ENCODE data around the gene TTLL4. TPM values are rescaled to one million over a fixed set of nuclear protein-coding genes. Genes with fewer than 3 reads are reported as not detected.

The TTLL4 gene
- total and polyA plus RNA-seq, 5 donors from 2014 or later, result 4.1 to 19.0 (median 4.8) TPM

DNA sequence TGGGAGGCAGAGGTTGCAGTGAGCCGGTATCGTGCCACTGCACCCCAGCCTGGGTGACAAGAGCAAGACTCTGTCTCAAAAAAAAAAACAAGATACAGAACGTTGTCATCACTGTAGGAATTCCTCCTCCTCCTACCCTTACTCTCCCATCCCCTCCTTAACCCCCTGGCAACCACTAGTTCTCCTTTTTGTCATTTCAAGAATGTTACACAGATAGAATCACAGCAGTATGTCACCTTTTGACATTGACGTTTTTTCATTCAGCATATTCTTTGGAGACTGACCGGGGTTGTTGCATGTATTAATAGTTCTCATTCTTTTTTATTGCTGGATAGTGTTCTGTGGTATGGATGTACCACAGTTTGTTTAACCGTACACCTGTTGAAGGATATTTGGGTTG lies 32.4 kb downstream of the TTLL4 start:
- Histone ChIP-seq H3K4me3 (ENCODE audit: low read depth, low read length) (no peak overlapping the region), H3K9me3 (ENCODE audit: control insufficient read depth in 2 of 2, low read length in 2 of 2) (no peaks in the 10 kb centered on the region), H3K4me1 (ENCODE audit: control insufficient read depth, insufficient read depth, low read length, poor library complexity, severe bottlenecking) (no peaks in the 10 kb centered on the region), H3K36me3 (ENCODE audit: control insufficient read depth, insufficient read depth, low read length) (peaks cover 42% of the 10 kb centered on the region), H3K27ac (ENCODE audit: insufficient read depth, low read length, poor library complexity, severe bottlenecking) (no peak overlapping the region), H3K27me3 (ENCODE audit: control insufficient read depth, insufficient read depth, low read length) (no peaks in the 10 kb centered on the region)
- Mint-ChIP-seq H3K4me3 (no peak overlapping the region), H3K36me3 (peaks cover 70% of the 10 kb centered on the region), H3K4me1 (peaks cover 0 to 7% (median 4%) of the 10 kb centered on the region in 4 donors), H3K9me3 (no peaks in the 10 kb centered on the region), H3K27me3 (no peaks in the 10 kb centered on the region), H3K27ac (no peak overlapping the region)
- ATAC-seq (ENCODE audit: low read depth in 2 of 2), result no peak
- DNase-seq, result no peak

- H3K4me3 Mint-ChIP-seq, result no peak overlapping the region
- H3K9me3 ChIP-seq (ENCODE audit: control insufficient read depth in 2 of 2, low read length in 2 of 2), result no peaks in the 10 kb centered on the region
- no peak overlapping the region for H3K4me3 ChIP-seq (ENCODE audit: low read depth, low read length)
- peaks cover 40% of the 10 kb centered on the region for H3K36me3 ChIP-seq (ENCODE audit: control insufficient read depth, insufficient read depth, low read length)
- H3K4me1 ChIP-seq (ENCODE audit: control insufficient read depth, insufficient read depth, low read length, poor library complexity, severe bottlenecking), result no peaks in the 10 kb centered on the region
- DNase-seq, result no peak
- H3K27ac Mint-ChIP-seq, result peak overlapping the region in 2 of 3 donors; percentile 81 to 89
- H3K4me1 Mint-ChIP-seq, result peaks cover 0 to 6% (median 4%) of the 10 kb centered on the region in 4 donors
- H3K9me3 Mint-ChIP-seq, result no peaks in the 10 kb centered on the region
- no peak for ATAC-seq (ENCODE audit: low read depth in 2 of 2)
- H3K27me3 Mint-ChIP-seq, result no peaks in the 10 kb centered on the region
- peaks cover 66% of the 10 kb centered on the region for H3K36me3 Mint-ChIP-seq
- no peak overlapping the region for H3K27ac ChIP-seq (ENCODE audit: insufficient read depth, low read length, poor library complexity, severe bottlenecking)
- H3K27me3 ChIP-seq (ENCODE audit: control insufficient read depth, insufficient read depth, low read length), result no peaks in the 10 kb centered on the region
Measured at GRCh38 chr2:218744615-218745014, 34.0 kb downstream of the TTLL4 start.

GRCh38 chr2:218745160-218745558 lies 34.5 kb downstream of the TTLL4 start:
- no peak overlapping the region for H3K27ac ChIP-seq (ENCODE audit: insufficient read depth, low read length, poor library complexity, severe bottlenecking)
- no peak overlapping the region for H3K4me3 ChIP-seq (ENCODE audit: low read depth, low read length)
- H3K27me3 ChIP-seq (ENCODE audit: control insufficient read depth, insufficient read depth, low read length), result no peaks in the 10 kb centered on the region
- peaks cover 40% of the 10 kb centered on the region for H3K36me3 ChIP-seq (ENCODE audit: control insufficient read depth, insufficient read depth, low read length)
- H3K9me3 ChIP-seq (ENCODE audit: control insufficient read depth in 2 of 2, low read length in 2 of 2), result no peaks in the 10 kb centered on the region
- ATAC-seq (ENCODE audit: low read depth in 2 of 2) (no peak), DNase-seq (no peak)
- H3K27me3 Mint-ChIP-seq, result no peaks in the 10 kb centered on the region
- H3K4me1 ChIP-seq (ENCODE audit: control insufficient read depth, insufficient read depth, low read length, poor library complexity, severe bottlenecking), result no peaks in the 10 kb centered on the region
- H3K4me1 Mint-ChIP-seq, result peaks cover 0 to 5% (median 4%) of the 10 kb centered on the region in 4 donors
- peaks cover 66% of the 10 kb centered on the region for H3K36me3 Mint-ChIP-seq
- no peak overlapping the region for H3K4me3 Mint-ChIP-seq
- no peak overlapping the region for H3K27ac Mint-ChIP-seq
- no peaks in the 10 kb centered on the region for H3K9me3 Mint-ChIP-seq

DNA sequence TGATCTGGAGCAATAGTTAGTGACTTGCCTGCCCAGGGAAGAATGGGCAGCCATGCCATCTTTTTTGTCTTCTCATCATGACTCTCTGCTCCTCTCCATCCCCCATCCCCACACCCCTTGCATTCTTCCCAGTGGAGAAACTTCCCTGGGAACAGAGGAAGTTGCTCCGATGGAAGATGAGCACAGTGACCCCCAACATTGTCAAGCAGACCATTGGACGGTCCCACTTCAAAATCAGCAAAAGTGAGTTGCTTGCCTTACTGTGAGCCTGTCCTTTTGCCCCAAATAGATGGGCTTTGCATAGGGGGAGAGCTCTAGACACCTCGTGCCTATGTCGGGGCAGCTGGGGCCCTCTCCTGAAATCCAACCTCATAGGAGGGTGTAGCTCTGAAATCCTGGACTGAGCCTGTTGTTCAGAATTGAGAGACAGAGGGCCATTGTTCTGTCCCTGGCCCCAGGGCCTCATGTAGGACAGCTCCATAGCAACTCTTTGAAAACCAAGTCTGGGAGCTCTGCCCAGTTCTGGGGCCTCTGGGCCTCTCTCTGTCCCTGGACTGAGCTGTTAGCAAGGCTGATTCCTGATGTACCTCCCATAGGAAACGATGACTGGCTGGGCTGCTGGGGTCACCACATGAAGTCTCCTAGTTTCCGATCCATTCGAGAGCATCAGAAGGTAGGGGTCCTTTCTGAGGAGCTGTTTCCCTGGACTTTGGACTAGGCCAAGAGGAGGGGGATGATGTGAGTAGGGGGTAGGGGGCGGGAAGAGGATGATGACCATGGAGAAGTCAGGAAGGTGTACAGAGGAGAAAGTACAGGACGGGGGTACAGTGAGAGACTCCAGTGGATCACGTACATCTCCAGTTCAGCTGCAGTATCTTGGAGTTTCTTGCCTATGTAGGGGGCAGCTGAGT lies 35.2 kb downstream of the TTLL4 start:
- H3K36me3 ChIP-seq (ENCODE audit: control insufficient read depth, insufficient read depth, low read length), result peaks cover 43% of the 10 kb centered on the region
- H3K27me3 ChIP-seq (ENCODE audit: control insufficient read depth, insufficient read depth, low read length), result no peaks in the 10 kb centered on the region
- Mint-ChIP-seq H3K27me3 (no peaks in the 10 kb centered on the region), H3K4me1 (peaks cover 0 to 5% (median 4%) of the 10 kb centered on the region in 4 donors), H3K27ac (no peak overlapping the region), H3K4me3 (no peak overlapping the region), H3K9me3 (no peaks in the 10 kb centered on the region), H3K36me3 (peaks cover 67% of the 10 kb centered on the region)
- no peaks in the 10 kb centered on the region for H3K9me3 ChIP-seq (ENCODE audit: control insufficient read depth in 2 of 2, low read length in 2 of 2)
- ATAC-seq (ENCODE audit: low read depth in 2 of 2) (no peak), DNase-seq (no peak)
- H3K4me3 ChIP-seq (ENCODE audit: low read depth, low read length), result no peak overlapping the region
- no peaks in the 10 kb centered on the region for H3K4me1 ChIP-seq (ENCODE audit: control insufficient read depth, insufficient read depth, low read length, poor library complexity, severe bottlenecking)
- H3K27ac ChIP-seq (ENCODE audit: insufficient read depth, low read length, poor library complexity, severe bottlenecking), result no peak overlapping the region

DNA sequence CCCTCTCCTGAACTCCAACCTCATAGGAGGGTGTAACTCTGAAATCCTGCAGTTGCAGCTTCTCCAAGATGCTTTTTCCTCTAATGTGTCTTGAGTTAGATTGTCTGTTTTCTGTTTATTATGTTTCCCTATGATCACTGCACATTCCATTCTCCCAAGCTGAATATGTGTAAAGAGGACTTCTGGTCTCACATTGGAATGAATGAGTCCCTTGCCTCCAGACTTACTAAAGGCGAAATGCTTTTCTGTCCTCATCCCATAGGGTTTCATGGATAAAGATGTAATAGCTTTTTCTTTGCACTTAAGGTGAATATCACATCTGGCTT lies 35.8 kb downstream of the TTLL4 start:
- no peak for ATAC-seq (ENCODE audit: low read depth in 2 of 2)
- no peak overlapping the region for H3K4me3 ChIP-seq (ENCODE audit: low read depth, low read length)
- peaks cover 0 to 5% (median 4%) of the 10 kb centered on the region in 4 donors for H3K4me1 Mint-ChIP-seq
- H3K27ac ChIP-seq (ENCODE audit: insufficient read depth, low read length, poor library complexity, severe bottlenecking), result no peak overlapping the region
- H3K9me3 Mint-ChIP-seq, result no peaks in the 10 kb centered on the region
- H3K27me3 ChIP-seq (ENCODE audit: control insufficient read depth, insufficient read depth, low read length), result no peaks in the 10 kb centered on the region
- H3K27me3 Mint-ChIP-seq, result no peaks in the 10 kb centered on the region
- no peaks in the 10 kb centered on the region for H3K9me3 ChIP-seq (ENCODE audit: control insufficient read depth in 2 of 2, low read length in 2 of 2)
- DNase-seq, result no peak
- peaks cover 46% of the 10 kb centered on the region for H3K36me3 ChIP-seq (ENCODE audit: control insufficient read depth, insufficient read depth, low read length)
- no peak overlapping the region for H3K27ac Mint-ChIP-seq
- H3K36me3 Mint-ChIP-seq, result peaks cover 69% of the 10 kb centered on the region
- no peak overlapping the region for H3K4me3 Mint-ChIP-seq
- H3K4me1 ChIP-seq (ENCODE audit: control insufficient read depth, insufficient read depth, low read length, poor library complexity, severe bottlenecking), result no peaks in the 10 kb centered on the region

- Mint-ChIP-seq H3K4me3 (no peak overlapping the region), H3K4me1 (peaks cover 0 to 5% (median 4%) of the 10 kb centered on the region in 4 donors), H3K36me3 (peaks cover 69% of the 10 kb centered on the region), H3K27me3 (no peaks in the 10 kb centered on the region), H3K9me3 (no peaks in the 10 kb centered on the region), H3K27ac (no peak overlapping the region)
- DNase-seq, result no peak
- Histone ChIP-seq H3K9me3 (ENCODE audit: control insufficient read depth in 2 of 2, low read length in 2 of 2) (no peaks in the 10 kb centered on the region), H3K36me3 (ENCODE audit: control insufficient read depth, insufficient read depth, low read length) (peaks cover 49% of the 10 kb centered on the region), H3K4me3 (ENCODE audit: low read depth, low read length) (no peak overlapping the region), H3K27me3 (ENCODE audit: control insufficient read depth, insufficient read depth, low read length) (no peaks in the 10 kb centered on the region), H3K4me1 (ENCODE audit: control insufficient read depth, insufficient read depth, low read length, poor library complexity, severe bottlenecking) (no peaks in the 10 kb centered on the region), H3K27ac (ENCODE audit: insufficient read depth, low read length, poor library complexity, severe bottlenecking) (no peak overlapping the region)
- no peak for ATAC-seq (ENCODE audit: low read depth in 2 of 2)
Measured at GRCh38 chr2:218746960-218747359, 36.3 kb downstream of the TTLL4 start.

DNA sequence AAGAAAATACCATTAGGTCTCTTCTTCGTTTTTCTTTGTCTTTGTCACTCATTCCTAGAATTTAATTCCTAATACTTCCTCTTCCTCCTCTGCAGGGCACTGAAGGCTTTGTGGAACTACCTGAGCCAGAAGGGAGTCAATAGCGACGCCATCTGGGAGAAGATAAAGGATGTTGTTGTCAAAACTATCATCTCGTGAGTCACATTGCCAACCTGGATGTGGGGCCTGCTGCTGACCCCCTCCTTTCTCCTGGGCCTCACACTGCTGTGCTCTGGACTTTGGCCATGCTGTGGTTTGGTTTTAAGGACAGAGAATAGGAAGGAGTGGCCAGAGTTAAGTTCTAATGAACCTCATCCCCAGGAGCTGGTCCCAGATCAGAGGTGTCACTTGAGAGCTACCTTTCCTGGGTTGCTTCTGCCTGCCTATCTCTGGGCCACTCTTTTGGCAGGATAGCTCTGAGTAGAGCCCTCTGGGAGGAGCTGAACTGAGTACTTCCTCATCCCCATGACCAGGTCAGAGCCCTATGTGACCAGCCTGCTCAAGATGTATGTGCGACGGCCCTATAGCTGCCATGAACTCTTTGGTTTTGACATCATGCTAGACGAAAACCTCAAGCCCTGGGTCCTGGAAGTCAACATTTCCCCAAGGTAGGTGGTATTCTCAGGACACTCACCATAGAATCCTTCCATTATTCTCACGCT lies 38.3 kb downstream of the TTLL4 start:
- no peaks in the 10 kb centered on the region for H3K4me1 ChIP-seq (ENCODE audit: control insufficient read depth, insufficient read depth, low read length, poor library complexity, severe bottlenecking)
- Mint-ChIP-seq H3K4me3 (no peak overlapping the region), H3K4me1 (peaks cover 0 to 5% (median 2%) of the 10 kb centered on the region in 4 donors), H3K36me3 (peaks cover 77% of the 10 kb centered on the region), H3K9me3 (no peaks in the 10 kb centered on the region), H3K27me3 (no peaks in the 10 kb centered on the region), H3K27ac (peak overlapping the region in 1 of 3 donors; percentile 35)
- H3K27ac ChIP-seq (ENCODE audit: insufficient read depth, low read length, poor library complexity, severe bottlenecking), result no peak overlapping the region
- ATAC-seq (ENCODE audit: low read depth in 2 of 2) (no peak), DNase-seq (no peak)
- H3K36me3 ChIP-seq (ENCODE audit: control insufficient read depth, insufficient read depth, low read length), result peaks cover 68% of the 10 kb centered on the region
- no peaks in the 10 kb centered on the region for H3K27me3 ChIP-seq (ENCODE audit: control insufficient read depth, insufficient read depth, low read length)
- no peak overlapping the region for H3K4me3 ChIP-seq (ENCODE audit: low read depth, low read length)
- H3K9me3 ChIP-seq (ENCODE audit: control insufficient read depth in 2 of 2, low read length in 2 of 2), result no peaks in the 10 kb centered on the region
